Mesenchymal stem cell (in vitro differentiated cells and primary cell): Measurements from ENCODE around the gene DACT1.

Experiments
- DNase-seq: peaks from one replicate; pipeline ENCODE4 v3.0.0-alpha.2; 2013
- H2AFZ ChIP-seq: one replicate; pipeline ENCODE4 v1.6.1; 2013; ENCODE audit warnings: low read depth, mild to moderate bottlenecking, control low read depth, inconsistent platforms, low read length, moderate library complexity
- H2AK5ac ChIP-seq: 2 replicates; pipeline ENCODE4 v1.6.1; 2013; ENCODE audit warnings: low read length, moderate library complexity, mild to moderate bottlenecking, inconsistent platforms; ENCODE audit not compliant: severe bottlenecking
- H2BK120ac ChIP-seq: one replicate; pipeline ENCODE4 v1.6.1; 2013; ENCODE audit warnings: low read depth, mild to moderate bottlenecking, inconsistent platforms, low read length, moderate library complexity
- H2BK12ac ChIP-seq, 2 experiments: one replicate each; pipeline ENCODE4 v1.6.1; 2013; ENCODE audit warnings: inconsistent platforms in 2 of 2, low read length in 2 of 2, mild to moderate bottlenecking in 2 of 2, moderate library complexity in 2 of 2, control low read depth in 1 of 2
- H2BK15ac ChIP-seq: one replicate; pipeline ENCODE4 v1.6.1; 2013; ENCODE audit warnings: mild to moderate bottlenecking, low read depth, inconsistent platforms; ENCODE audit not compliant: poor library complexity, severe bottlenecking
- H2BK5ac ChIP-seq: 2 replicates; pipeline ENCODE4 v1.6.1; 2013; ENCODE audit warnings: low read depth, mild to moderate bottlenecking, low read length, control low read depth, inconsistent platforms; ENCODE audit not compliant: poor library complexity, severe bottlenecking
- H3K14ac ChIP-seq, 2 experiments: one replicate each; pipeline ENCODE4 v1.6.1; 2013; ENCODE audit warnings: inconsistent platforms in 2 of 2, low read length in 2 of 2, control low read depth in 1 of 2, mild to moderate bottlenecking in 1 of 2, moderate library complexity in 1 of 2
- H3K18ac ChIP-seq, 2 experiments: one replicate each; pipeline ENCODE4 v1.6.1; 2013; ENCODE audit warnings: inconsistent platforms in 2 of 2, low read length in 2 of 2, control low read depth in 1 of 2, low read depth in 1 of 2, mild to moderate bottlenecking in 1 of 2
- H3K23ac ChIP-seq, 2 experiments: one replicate each; pipeline ENCODE4 v1.6.1; 2013; ENCODE audit warnings: inconsistent platforms in 2 of 2, low read length in 2 of 2, mild to moderate bottlenecking in 2 of 2, moderate library complexity in 2 of 2, control low read depth in 1 of 2
- H3K27ac ChIP-seq: 2 replicates; pipeline ENCODE4 v1.5.1; 2013; ENCODE audit warnings: mild to moderate bottlenecking, moderate library complexity, low read length, control low read depth, inconsistent platforms; ENCODE audit not compliant: poor library complexity, severe bottlenecking
- H3K27me3 ChIP-seq, 2 experiments: 2 replicates each; pipeline versions ENCODE4 v1.6.1 to v1.7.0; 2013; ENCODE audit warnings: low read length in 2 of 2, mild to moderate bottlenecking in 2 of 2, moderate library complexity in 2 of 2, control low read depth in 1 of 2, inconsistent platforms in 1 of 2; ENCODE audit not compliant: control insufficient read depth in 1 of 2, insufficient read depth in 1 of 2
- H3K36me3 ChIP-seq, 2 experiments: 2 replicates each; pipeline versions ENCODE4 v1.6.1 to v1.7.0; 2013; ENCODE audit warnings: low read length in 2 of 2, control low read depth in 1 of 2, inconsistent platforms in 1 of 2, low read depth in 1 of 2, mild to moderate bottlenecking in 1 of 2; ENCODE audit not compliant: insufficient read depth in 2 of 2, control insufficient read depth in 1 of 2
- H3K4ac ChIP-seq, 2 experiments: one replicate each; pipeline ENCODE4 v1.6.1; 2013; ENCODE audit warnings: inconsistent platforms in 2 of 2, low read length in 2 of 2, mild to moderate bottlenecking in 2 of 2, moderate library complexity in 2 of 2, control low read depth in 1 of 2, low read depth in 1 of 2
- H3K4me1 ChIP-seq: 2 replicates; pipeline ENCODE4 v1.6.1; 2013; ENCODE audit warnings: low read depth, low read length, control low read depth; ENCODE audit not compliant: control insufficient read depth, insufficient read depth
- H3K4me2 ChIP-seq: 2 replicates; pipeline ENCODE4 v1.6.1; 2013; ENCODE audit warnings: low read length, mild to moderate bottlenecking, inconsistent platforms; ENCODE audit not compliant: poor library complexity, severe bottlenecking
- H3K4me3 ChIP-seq, 2 experiments: 2 replicates each; pipeline versions ENCODE4 v1.5.1 to v1.7.0; 2013; ENCODE audit warnings: low read length in 2 of 2, mild to moderate bottlenecking in 2 of 2, control low read depth in 1 of 2, low read depth in 1 of 2; ENCODE audit not compliant: insufficient read depth in 1 of 2
- H3K79me1 ChIP-seq: replicated peaks from 2 replicates; pipeline ENCODE4 v1.6.1; 2013; ENCODE audit warnings: mild to moderate bottlenecking, control low read depth, low read length, inconsistent platforms; ENCODE audit not compliant: poor library complexity, severe bottlenecking
- H3K9ac ChIP-seq: 2 replicates; pipeline ENCODE4 v1.7.0; 2013; ENCODE audit warnings: mild to moderate bottlenecking, low read length, moderate library complexity
- H3K9me3 ChIP-seq: 2 replicates; pipeline ENCODE4 v1.7.0; 2013; ENCODE audit warnings: mild to moderate bottlenecking, low read length; ENCODE audit not compliant: control insufficient read depth
- H4K8ac ChIP-seq: one replicate; pipeline ENCODE4 v1.6.1; 2013; ENCODE audit warnings: inconsistent platforms, mild to moderate bottlenecking, low read length, moderate library complexity
- H4K91ac ChIP-seq: one replicate; pipeline ENCODE4 v1.6.1; 2013; ENCODE audit warnings: mild to moderate bottlenecking, low read length, inconsistent platforms
- WGBS: methylation state at CpG from one replicate; pipeline ENCODE4 v1.1.7; 2013; ENCODE audit warnings: mixed read lengths; 5-methylcytosine and 5-hydroxymethylcytosine counted together

The DACT1 gene

GRCh38 chr14:58660407-58660806 is 22.6 kb downstream of the DACT1 start:
- Histone ChIP-seq H3K23ac (no peak overlapping the region), H3K4me1 (peaks cover 5% of the 10 kb centered on the region), H3K4me2 (no peak overlapping the region), H3K14ac (no peak overlapping the region), H2AFZ (no peak overlapping the region), H3K79me1 (no peaks in the 10 kb centered on the region), H3K36me3 (no peaks in the 10 kb centered on the region), H2BK5ac (no peak overlapping the region), H2AK5ac (no peak overlapping the region), H2BK12ac (no peak overlapping the region), H4K8ac (no peak overlapping the region), H4K91ac (no peak overlapping the region), H2BK15ac (no peak overlapping the region), H3K27ac (no peak overlapping the region), H2BK120ac (no peak overlapping the region), H3K4ac (no peak overlapping the region), H3K9me3 (no peaks in the 10 kb centered on the region), H3K9ac (no peak overlapping the region), H3K4me3 (no peak overlapping the region), H3K18ac (no peak overlapping the region), H3K27me3 (no peaks in the 10 kb centered on the region)
- DNase-seq = no peak
- 93% methylated on average over 3 of the region's 3 CpGs for WGBS

DNA sequence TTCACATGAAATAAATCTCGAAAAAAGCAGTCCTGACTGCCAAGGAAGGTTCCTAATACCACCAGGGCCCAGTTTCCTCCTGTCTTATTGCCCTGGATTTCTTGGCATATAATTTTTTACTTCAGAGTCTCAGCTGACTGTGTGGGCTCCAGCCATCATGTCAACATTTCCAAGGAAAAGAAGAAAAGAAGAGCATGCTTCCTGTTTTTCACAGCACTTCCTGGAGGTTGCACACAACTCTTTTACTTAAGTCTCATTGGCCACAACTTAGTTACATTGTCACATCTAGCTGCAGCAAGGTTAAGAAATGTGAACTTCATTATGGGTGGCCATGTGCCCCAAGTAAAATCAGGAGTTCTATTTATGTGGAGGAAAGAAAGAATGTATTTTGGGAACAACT is 24.3 kb downstream of the DACT1 start:
- H2BK15ac ChIP-seq = no peak overlapping the region
- no peak for DNase-seq

DNA sequence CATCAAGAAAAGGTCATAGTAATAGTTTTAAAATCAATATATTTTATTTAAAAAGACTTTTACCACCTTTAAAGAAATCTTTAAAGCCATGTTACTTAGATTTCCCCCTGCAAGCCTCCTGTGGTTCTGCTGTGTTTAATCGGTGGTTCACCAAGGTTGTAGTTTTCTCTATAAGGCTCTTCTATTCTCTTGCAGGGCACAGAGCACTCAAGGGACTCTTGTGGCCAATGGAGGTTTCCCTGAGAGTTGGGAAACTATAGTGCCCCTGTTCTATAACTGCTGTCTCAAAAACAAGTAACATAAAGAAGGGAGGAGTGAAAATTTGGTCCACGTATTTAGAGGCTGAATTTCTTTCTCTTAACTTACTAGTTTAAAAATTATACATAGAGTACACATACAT is 25.0 kb downstream of the DACT1 start:
- no peaks in the 10 kb centered on the region for H3K9me3 ChIP-seq
- no peaks in the 10 kb centered on the region for H3K79me1 ChIP-seq
- peak overlapping the region; percentile 23 for H2BK15ac ChIP-seq
- H2AK5ac ChIP-seq = peak overlapping the region; percentile 27
- no peak overlapping the region for H3K4me3 ChIP-seq
- no peak overlapping the region for H3K9ac ChIP-seq
- no peaks in the 10 kb centered on the region for H3K36me3 ChIP-seq
- H2AFZ ChIP-seq = no peak overlapping the region
- H3K27ac ChIP-seq = no peak overlapping the region
- no peak overlapping the region for H3K14ac ChIP-seq
- no peaks in the 10 kb centered on the region for H3K27me3 ChIP-seq
- no peak overlapping the region for H3K23ac ChIP-seq
- 95% methylated on average over 1 of the region's 2 CpGs for WGBS
- peak overlapping the region; percentile 61 for H2BK120ac ChIP-seq
- no peak overlapping the region for H2BK12ac ChIP-seq
- H4K91ac ChIP-seq = no peak overlapping the region
- H3K4me2 ChIP-seq = no peak overlapping the region
- H3K4ac ChIP-seq = no peak overlapping the region
- DNase-seq = no peak
- H3K18ac ChIP-seq = no peak overlapping the region
- no peak overlapping the region for H4K8ac ChIP-seq
- no peak overlapping the region for H2BK5ac ChIP-seq
- H3K4me1 ChIP-seq = peaks cover 5% of the 10 kb centered on the region

More for the DNA sequence above, 24.3 kb downstream of the DACT1 start:
- no peaks in the 10 kb centered on the region for H3K9me3 ChIP-seq
- no peak overlapping the region for H3K14ac ChIP-seq
- peaks cover 5% of the 10 kb centered on the region for H3K4me1 ChIP-seq
- H3K9ac ChIP-seq = no peak overlapping the region
- WGBS = 74% methylated on average over 1 of the region's 1 CpG
- H2BK120ac ChIP-seq = no peak overlapping the region
- no peaks in the 10 kb centered on the region for H3K27me3 ChIP-seq
- H3K27ac ChIP-seq = no peak overlapping the region
- H3K36me3 ChIP-seq = no peaks in the 10 kb centered on the region
- no peak overlapping the region for H2BK5ac ChIP-seq
- H4K91ac ChIP-seq = no peak overlapping the region
- H3K79me1 ChIP-seq = no peaks in the 10 kb centered on the region
- no peak overlapping the region for H3K4me2 ChIP-seq
- H3K4ac ChIP-seq = no peak overlapping the region
- H3K18ac ChIP-seq = no peak overlapping the region
- no peak overlapping the region for H3K23ac ChIP-seq
- no peak overlapping the region for H2BK12ac ChIP-seq
- no peak overlapping the region for H2AFZ ChIP-seq
- H2AK5ac ChIP-seq = no peak overlapping the region
- no peak overlapping the region for H4K8ac ChIP-seq
- H3K4me3 ChIP-seq = no peak overlapping the region

GRCh38 chr14:58663494-58664111 is 25.8 kb downstream of the DACT1 start:
- H2BK12ac ChIP-seq = peak overlapping the region in 1 of 2 experiments; percentile 52
- peak overlapping the region; percentile 43 to 48 for H3K18ac ChIP-seq
- H3K79me1 ChIP-seq = no peaks in the 10 kb centered on the region
- no peak overlapping the region for H3K4me3 ChIP-seq
- no peak overlapping the region for H4K91ac ChIP-seq
- WGBS = no CpG with 5 or more reads among the region's 2 CpGs
- peak; percentile 76 for DNase-seq
- no peaks in the 10 kb centered on the region for H3K36me3 ChIP-seq
- no peak overlapping the region for H3K4me2 ChIP-seq
- H2BK120ac ChIP-seq = no peak overlapping the region
- peak overlapping the region; percentile 95 for H2BK5ac ChIP-seq
- H3K4ac ChIP-seq = no peak overlapping the region
- H3K4me1 ChIP-seq = peaks cover 5% of the 10 kb centered on the region
- no peak overlapping the region for H3K14ac ChIP-seq
- H3K9ac ChIP-seq = no peak overlapping the region
- no peaks in the 10 kb centered on the region for H3K9me3 ChIP-seq
- no peak overlapping the region for H2BK15ac ChIP-seq
- peak overlapping the region; percentile 97 for H3K27ac ChIP-seq
- peak overlapping the region; percentile 98 for H2AK5ac ChIP-seq
- no peak overlapping the region for H3K23ac ChIP-seq
- H4K8ac ChIP-seq = no peak overlapping the region
- no peak overlapping the region for H2AFZ ChIP-seq
- H3K27me3 ChIP-seq = peaks cover 0 to under 1% of the 10 kb centered on the region in 2 experiments
